Subcutaneous adipose tissue (tissue), 4 donors: ENCODE measurements around the gene PPP1R18. TPM values are rescaled to one million over a fixed set of nuclear protein-coding genes. Genes with fewer than 3 reads are reported as not detected.

Experiments
- total RNA-seq, 4 donors: library from RNA; depleted of rRNA; stranded (reverse); fragments of >200 nt; gene quantifications; one replicate each; pipeline ENCODE4 v1.1.0, GENCODE V29; 2016
- TF ChIP-seq, protein P1 (sequence below): fragments of 450-650 bp; IDR thresholded peaks from one replicate; pipeline ENCODE4 v1.5.1; 2016; ENCODE audit warnings: low read depth, mild to moderate bottlenecking, control low read depth, antibody characterized with exemption, moderate library complexity

PPP1R18 gene
- total RNA-seq, 4 donors from 2014 or later: 29.2 to 43.9 (median 40.0) TPM

DNA sequence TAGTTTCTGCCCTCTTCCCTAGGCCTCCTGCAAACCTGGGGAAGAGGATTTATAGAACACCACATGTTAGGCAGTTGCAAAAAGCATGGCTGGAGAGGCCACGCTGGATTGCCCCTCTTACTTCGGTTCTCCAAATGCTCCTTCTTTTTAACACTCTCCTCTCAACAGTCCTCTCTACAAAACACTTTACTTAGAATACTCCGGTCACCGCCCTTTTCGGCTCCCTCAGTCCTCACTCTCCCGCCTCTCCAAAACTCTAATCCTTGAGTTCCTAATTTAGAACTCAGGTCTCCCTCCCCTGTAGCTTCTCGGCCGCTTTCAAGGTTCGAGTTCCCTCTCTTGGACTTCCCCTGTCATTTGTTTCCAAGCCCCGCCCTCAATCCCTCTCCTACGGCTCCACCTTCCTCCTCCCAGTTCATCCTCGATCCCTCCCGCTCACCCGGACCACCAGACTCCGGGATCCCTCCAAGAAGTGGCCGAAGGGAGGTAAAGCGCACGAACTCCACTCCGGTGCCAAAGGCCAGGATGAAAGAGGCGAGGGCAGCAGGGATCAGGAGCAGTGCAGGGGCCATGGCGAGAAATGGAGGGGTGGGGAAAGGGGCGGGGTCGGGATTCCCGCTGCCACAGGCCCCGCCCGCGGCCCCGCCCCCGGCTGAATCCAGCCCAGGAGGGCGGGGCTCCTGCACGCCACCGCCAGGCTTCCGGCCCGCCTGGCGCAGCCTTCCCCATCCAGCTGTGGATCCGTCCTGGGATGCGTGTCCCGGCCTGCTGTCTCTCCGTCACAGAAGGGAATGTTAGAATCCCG, 4.2 kb upstream of the PPP1R18 start, which contains the start of gene NRM:
Gene NRM, minus strand, starts transcription at position 582 of the 805 bp plus-strand sequence. Its CDS starts 10 bp downstream, at position 572.
- TF ChIP-seq, protein P1, sequence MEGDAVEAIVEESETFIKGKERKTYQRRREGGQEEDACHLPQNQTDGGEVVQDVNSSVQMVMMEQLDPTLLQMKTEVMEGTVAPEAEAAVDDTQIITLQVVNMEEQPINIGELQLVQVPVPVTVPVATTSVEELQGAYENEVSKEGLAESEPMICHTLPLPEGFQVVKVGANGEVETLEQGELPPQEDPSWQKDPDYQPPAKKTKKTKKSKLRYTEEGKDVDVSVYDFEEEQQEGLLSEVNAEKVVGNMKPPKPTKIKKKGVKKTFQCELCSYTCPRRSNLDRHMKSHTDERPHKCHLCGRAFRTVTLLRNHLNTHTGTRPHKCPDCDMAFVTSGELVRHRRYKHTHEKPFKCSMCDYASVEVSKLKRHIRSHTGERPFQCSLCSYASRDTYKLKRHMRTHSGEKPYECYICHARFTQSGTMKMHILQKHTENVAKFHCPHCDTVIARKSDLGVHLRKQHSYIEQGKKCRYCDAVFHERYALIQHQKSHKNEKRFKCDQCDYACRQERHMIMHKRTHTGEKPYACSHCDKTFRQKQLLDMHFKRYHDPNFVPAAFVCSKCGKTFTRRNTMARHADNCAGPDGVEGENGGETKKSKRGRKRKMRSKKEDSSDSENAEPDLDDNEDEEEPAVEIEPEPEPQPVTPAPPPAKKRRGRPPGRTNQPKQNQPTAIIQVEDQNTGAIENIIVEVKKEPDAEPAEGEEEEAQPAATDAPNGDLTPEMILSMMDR: no peak

DNA sequence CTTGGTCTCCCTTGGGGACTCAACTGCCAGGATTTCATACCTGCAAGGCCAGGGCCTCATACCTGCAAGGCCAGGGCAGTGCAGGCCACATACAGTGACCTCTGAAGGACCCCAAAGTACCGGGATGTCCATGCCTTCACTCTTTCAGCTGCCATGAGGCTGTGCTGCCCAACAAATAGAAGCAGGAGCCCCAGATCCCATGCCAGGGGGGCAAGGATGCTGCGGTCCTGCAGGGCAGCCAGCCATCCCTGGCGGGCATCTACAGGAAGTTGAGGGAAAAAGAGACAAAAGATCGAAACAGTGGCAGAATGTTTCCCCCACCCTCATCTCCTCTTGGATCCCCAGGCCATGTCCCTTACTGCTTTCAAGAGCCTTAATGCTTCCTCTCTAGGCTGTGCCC, 3.5 kb upstream of the PPP1R18 start:
- TF ChIP-seq, protein P1: no peak

DNA sequence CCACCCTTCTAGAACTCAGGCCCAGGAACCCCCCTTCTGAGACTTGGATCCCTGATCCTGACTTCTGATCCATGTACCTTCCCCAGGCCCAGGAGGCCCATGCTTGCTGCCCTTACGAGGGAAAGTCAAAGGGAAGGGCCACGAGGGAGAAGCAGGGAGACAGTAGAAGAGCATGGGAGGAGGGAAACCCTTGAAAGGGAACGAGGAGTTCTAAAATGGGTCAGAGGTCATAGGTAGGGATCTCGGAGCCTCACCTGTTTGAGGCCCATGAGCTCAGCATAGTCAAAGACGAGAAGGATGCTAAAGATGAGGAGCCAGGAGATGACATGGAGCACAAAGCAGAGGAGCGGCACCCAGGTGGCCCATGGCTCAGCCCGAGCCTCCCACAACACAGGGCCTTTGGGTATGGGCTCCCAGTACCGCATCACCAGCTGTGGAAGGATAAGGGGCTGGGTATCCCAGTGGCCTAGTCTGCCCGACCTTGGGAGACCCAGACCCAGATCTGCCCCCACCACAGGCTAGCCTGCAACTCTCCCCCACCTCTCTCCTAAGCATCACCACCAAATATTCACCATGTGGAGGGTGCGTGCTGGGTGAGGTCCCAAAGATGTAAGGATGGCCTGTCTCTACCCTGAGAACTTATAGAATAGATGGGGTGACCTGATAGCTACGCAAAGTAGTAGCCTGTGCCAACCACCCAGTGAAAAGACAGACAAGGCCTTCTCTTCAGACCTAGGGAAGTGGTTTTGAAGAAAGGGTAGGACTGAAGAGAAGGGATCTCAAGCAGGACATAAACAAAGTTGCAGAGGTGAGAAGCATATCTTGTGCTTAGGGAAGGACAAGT, 2.8 kb upstream of the PPP1R18 start:
- TF ChIP-seq, protein P1: no peak

DNA sequence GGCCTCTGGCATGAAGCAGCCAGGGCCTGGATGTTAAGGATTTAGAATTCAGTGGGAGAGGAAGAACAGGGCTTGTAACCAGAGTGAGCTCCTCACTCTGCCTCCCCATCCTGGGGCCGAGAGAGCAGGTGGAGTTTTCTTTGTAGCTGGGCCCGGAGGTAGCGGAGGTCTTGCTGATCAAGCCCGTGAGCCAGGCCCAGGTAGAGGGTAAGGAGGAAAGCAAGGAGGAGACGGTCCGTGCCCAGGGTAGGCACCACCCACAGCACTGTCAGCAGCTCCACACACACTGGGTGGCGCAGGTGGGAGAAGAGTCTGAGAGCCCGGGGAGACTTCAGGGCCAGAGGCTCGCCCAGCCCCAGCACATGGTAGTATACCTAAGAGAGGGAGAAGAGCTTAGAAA, 2.1 kb upstream of the PPP1R18 start:
- TF ChIP-seq, protein P1: no peak

DNA sequence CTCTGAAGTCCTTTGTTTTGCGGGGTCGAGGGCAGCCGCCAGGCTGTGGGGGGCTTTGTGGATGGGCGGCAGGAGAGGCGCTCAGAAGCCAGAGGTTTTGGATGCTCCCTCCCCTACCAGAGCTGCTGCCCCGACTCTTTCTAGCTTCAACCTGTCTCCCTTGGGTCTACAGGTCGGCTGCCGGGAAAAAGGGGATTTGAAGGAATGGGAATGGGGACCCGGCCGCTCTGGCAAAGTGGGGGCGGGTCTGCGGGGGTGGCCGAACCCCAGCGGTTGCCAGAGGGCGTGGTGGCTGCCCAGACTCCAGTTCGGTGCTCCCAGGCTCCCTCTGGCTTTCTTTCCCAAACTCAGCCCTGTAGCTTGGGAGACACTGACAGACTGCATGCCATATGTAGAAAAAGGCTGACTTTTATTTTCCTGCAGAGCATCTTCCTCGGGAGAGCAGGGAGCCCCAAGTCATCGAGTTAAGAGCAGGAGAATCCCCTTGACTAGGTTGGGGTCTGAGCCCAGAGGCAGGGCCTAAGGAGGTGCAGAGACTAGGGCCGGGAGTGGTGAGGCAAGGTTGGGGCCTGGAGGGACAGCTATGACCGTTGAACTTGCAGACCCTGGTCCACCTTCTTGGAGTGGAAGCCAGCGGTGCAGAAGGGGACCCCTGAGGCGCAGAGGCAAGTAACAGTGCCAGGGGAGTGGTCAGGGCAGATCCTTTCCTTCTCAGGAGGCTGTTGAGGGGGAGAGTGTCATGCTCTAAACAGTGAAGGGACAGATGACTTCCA, 1.4 kb upstream of the PPP1R18 start:
- TF ChIP-seq, protein P1: no peak

DNA sequence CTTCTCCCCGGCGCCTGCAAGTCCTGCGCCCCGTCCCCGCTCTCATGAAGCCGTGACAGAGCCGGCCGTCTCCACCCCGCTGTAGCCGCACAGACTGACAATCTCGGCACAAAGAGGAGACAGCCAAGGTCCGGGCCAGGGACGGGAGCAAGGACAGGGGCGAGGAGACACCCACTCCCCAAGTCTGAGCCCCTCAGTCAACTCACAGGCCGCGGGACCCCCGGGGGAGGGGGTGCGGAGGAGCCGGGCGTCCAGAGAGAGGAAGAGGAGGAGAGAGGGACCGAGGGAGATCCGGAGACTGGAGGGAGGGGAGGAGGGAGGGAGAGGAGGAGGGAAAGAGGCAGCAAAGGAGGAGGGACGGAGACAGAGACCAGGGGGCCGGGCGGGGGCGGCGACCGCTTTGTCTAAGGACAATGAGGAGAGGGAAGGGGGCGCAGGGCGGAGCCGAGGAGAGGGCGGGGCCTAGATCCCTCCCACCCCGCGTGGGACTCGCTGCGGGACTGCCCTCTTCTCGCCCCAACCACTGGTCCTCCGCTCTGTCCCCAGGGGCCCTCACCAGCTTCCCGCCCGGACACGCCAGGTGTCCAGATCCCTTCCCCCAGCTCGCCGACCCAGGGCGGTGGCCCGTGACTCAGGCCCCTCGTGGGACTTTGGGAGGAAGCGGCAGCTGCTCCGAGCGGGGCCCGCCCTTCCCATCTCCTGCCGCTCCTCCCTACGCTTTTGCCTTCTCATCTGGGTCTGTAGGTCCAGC, 638 bp upstream of the PPP1R18 start:
- TF ChIP-seq, protein P1: no peak
